Peyer's patch (tissue), 4 donors: ENCODE results near the gene ANXA2. TPM values are rescaled to one million over a fixed set of nuclear protein-coding genes. Genes with fewer than 3 reads are reported as not detected.

Source experiments
- DNase-seq, 3 donors: peaks; one replicate each; pipeline ENCODE4 v3.0.0-alpha.2; 2017 to 2019
- H3K27ac ChIP-seq, 4 donors: fragments of 200-600 bp; sonication (generic); one replicate each; pipeline ENCODE4 v1.5.1; 2016 to 2019
- H3K27me3 ChIP-seq, 2 donors: fragments of 200-600 bp; sonication (generic); one replicate each; pipeline ENCODE4 v1.5.1; 2019
- H3K36me3 ChIP-seq, 3 donors: fragments of 200-600 bp; sonication (generic); one replicate each; pipeline ENCODE4 v1.5.1; 2016 to 2019
- H3K4me1 ChIP-seq, 4 donors: fragments of 200-600 bp; sonication (generic); one replicate each; pipeline ENCODE4 v1.5.1; 2016 to 2019
- H3K4me3 ChIP-seq, 4 donors: fragments of 200-600 bp; sonication (generic); 1 replicate in 3 of 4; 2 replicates in 1 of 4; pipeline ENCODE4 v1.5.1; 2016 to 2019; ENCODE audit warnings: mild to moderate bottlenecking in 1 of 4
- H3K9me3 ChIP-seq, 4 donors: fragments of 200-600 bp; sonication (generic); one replicate each; pipeline ENCODE4 v1.5.1; 2016 to 2019; ENCODE audit warnings: mild to moderate bottlenecking in 1 of 4
- POLR2A ChIP-seq, 2 donors: fragments of 450-650 bp; IDR thresholded peaks; one replicate each; pipeline ENCODE4 v1.5.1; 2017; ENCODE audit warnings: antibody characterized with exemption in 2 of 2, mild to moderate bottlenecking in 2 of 2, moderate library complexity in 2 of 2
- total RNA-seq, 4 donors: library from RNA; depleted of rRNA; stranded (reverse); fragments of >200 nt; gene quantifications; one replicate each; pipeline ENCODE4 v1.1.0, GENCODE V29; 2016
- TF ChIP-seq, protein P1 (sequence below), 6 experiments: fragments of 450-650 bp in 4 of 6; fragments of 200-600 bp in 2 of 6; sonication (generic) in 1 of 6; IDR thresholded peaks; one replicate each; pipeline ENCODE4 v1.5.1; 2017 to 2019; ENCODE audit warnings: antibody characterized with exemption in 6 of 6, mild to moderate bottlenecking in 3 of 6, moderate library complexity in 1 of 6

Gene ANXA2
- total RNA-seq, 4 donors from 2014 or later: 564 to 802 (median 681) TPM

GRCh38 chr15:60371175-60372051 lies 26.4 kb downstream of the ANXA2 start:
- H3K4me3 ChIP-seq: no peak overlapping the region
- peak overlapping the region; percentile 31 to 83 (median 68) for H3K27ac ChIP-seq
- peaks cover 0 to 54% (median 3%) of the 10 kb centered on the region in 4 donors for H3K4me1 ChIP-seq
- no peaks in the 10 kb centered on the region for H3K9me3 ChIP-seq
- H3K36me3 ChIP-seq: peaks cover 0 to 48% (median 0%) of the 10 kb centered on the region in 3 donors
- DNase-seq: peak in 1 of 3 donors; percentile 77
- no peaks in the 10 kb centered on the region for H3K27me3 ChIP-seq
- TF ChIP-seq, protein P1, sequence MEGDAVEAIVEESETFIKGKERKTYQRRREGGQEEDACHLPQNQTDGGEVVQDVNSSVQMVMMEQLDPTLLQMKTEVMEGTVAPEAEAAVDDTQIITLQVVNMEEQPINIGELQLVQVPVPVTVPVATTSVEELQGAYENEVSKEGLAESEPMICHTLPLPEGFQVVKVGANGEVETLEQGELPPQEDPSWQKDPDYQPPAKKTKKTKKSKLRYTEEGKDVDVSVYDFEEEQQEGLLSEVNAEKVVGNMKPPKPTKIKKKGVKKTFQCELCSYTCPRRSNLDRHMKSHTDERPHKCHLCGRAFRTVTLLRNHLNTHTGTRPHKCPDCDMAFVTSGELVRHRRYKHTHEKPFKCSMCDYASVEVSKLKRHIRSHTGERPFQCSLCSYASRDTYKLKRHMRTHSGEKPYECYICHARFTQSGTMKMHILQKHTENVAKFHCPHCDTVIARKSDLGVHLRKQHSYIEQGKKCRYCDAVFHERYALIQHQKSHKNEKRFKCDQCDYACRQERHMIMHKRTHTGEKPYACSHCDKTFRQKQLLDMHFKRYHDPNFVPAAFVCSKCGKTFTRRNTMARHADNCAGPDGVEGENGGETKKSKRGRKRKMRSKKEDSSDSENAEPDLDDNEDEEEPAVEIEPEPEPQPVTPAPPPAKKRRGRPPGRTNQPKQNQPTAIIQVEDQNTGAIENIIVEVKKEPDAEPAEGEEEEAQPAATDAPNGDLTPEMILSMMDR (IDR thresholded peaks at IDR 0.05): no peak
- TF ChIP-seq POLR2A (IDR thresholded peaks at IDR 0.05): no peak

- Histone ChIP-seq H3K36me3 (peaks cover 0 to 42% (median 0%) of the 10 kb centered on the region in 3 donors), H3K27ac (peak overlapping the region in 3 of 4 donors; percentile 63 to 83 (median 72)), H3K27me3 (no peaks in the 10 kb centered on the region), H3K4me1 (peaks cover 0 to 54% (median 3%) of the 10 kb centered on the region in 4 donors), H3K4me3 (no peak overlapping the region), H3K9me3 (no peaks in the 10 kb centered on the region)
- no peak for TF ChIP-seq POLR2A (IDR thresholded peaks at IDR 0.05)
- TF ChIP-seq, protein P1 (IDR thresholded peaks at IDR 0.05): no peak
- DNase-seq: no peak
Observed at GRCh38 chr15:60370869-60371136, 27.0 kb downstream of the ANXA2 start.

- Histone ChIP-seq H3K4me1 (peaks cover 0 to 52% (median 3%) of the 10 kb centered on the region in 4 donors), H3K27me3 (no peaks in the 10 kb centered on the region), H3K27ac (peak overlapping the region in 3 of 4 donors; percentile 63 to 83 (median 72)), H3K4me3 (no peak overlapping the region), H3K36me3 (peaks cover 0 to 41% (median 0%) of the 10 kb centered on the region in 3 donors), H3K9me3 (no peaks in the 10 kb centered on the region)
- DNase-seq: peak in 1 of 3 donors; percentile 63
- TF ChIP-seq, protein P1 (IDR thresholded peaks at IDR 0.05): peak in 1 of 6 experiments; percentile 5
- TF ChIP-seq POLR2A (IDR thresholded peaks at IDR 0.05): no peak
Observed at GRCh38 chr15:60370105-60370868, 27.5 kb downstream of the ANXA2 start.

GRCh38 chr15:60369696-60370095 lies 28.1 kb downstream of the ANXA2 start:
- peak overlapping the region in 2 of 4 donors; percentile 63 to 83 for H3K27ac ChIP-seq
- no peaks in the 10 kb centered on the region for H3K27me3 ChIP-seq
- no peaks in the 10 kb centered on the region for H3K9me3 ChIP-seq
- H3K36me3 ChIP-seq: peaks cover 0 to 40% (median 0%) of the 10 kb centered on the region in 3 donors
- DNase-seq: no peak
- no peak for TF ChIP-seq POLR2A (IDR thresholded peaks at IDR 0.05)
- TF ChIP-seq, protein P1 (IDR thresholded peaks at IDR 0.05): no peak
- peaks cover 0 to 46% (median 3%) of the 10 kb centered on the region in 4 donors for H3K4me1 ChIP-seq
- no peak overlapping the region for H3K4me3 ChIP-seq

GRCh38 chr15:60364612-60364924 lies 33.2 kb downstream of the ANXA2 start:
- TF ChIP-seq, protein P1 (IDR thresholded peaks at IDR 0.05): no peak
- TF ChIP-seq POLR2A (IDR thresholded peaks at IDR 0.05): no peak
- Histone ChIP-seq H3K36me3 (peaks cover 0 to 65% (median 3%) of the 10 kb centered on the region in 3 donors), H3K27ac (peak overlapping the region in 1 of 4 donors; percentile 19), H3K4me3 (no peak overlapping the region), H3K4me1 (peaks cover 0 to 34% (median 2%) of the 10 kb centered on the region in 4 donors), H3K27me3 (no peaks in the 10 kb centered on the region), H3K9me3 (no peaks in the 10 kb centered on the region)
- no peak for DNase-seq
